GM23338 (cell line): ENCODE measurements around the gene ERCC3. TPM values are rescaled to one million over a fixed set of nuclear protein-coding genes. Genes with fewer than 3 reads are reported as not detected.

Experiments
- ATAC-seq: fragments of 200-7000 bp; cut with Tn5 transposase; 3 replicates; pipeline ENCODE4 v1.9.1; 2020
- DNase-seq: peaks from one replicate; pipeline ENCODE4 v3.0.0-alpha.2; 2015; ENCODE audit warnings: low spot score
- H2AFZ ChIP-seq: fragments of 200-600 bp; sonication (generic); 2 replicates; pipeline ENCODE4 v1.8.0; 2016; ENCODE audit warnings: antibody characterized with exemption, mild to moderate bottlenecking, moderate library complexity
- H3F3A ChIP-seq: fragments of 200-600 bp; sonication (generic); replicated peaks from 2 replicates; pipeline ENCODE4 v1.8.0; 2017; ENCODE audit warnings: antibody characterized with exemption, mixed run types, low read depth
- H3K27ac ChIP-seq: fragments of 200-600 bp; sonication (generic); 2 replicates; pipeline ENCODE4 v1.6.1; 2016; ENCODE audit warnings: low read depth
- H3K27me3 ChIP-seq: fragments of 200-600 bp; sonication (generic); 2 replicates; pipeline ENCODE4 v1.8.0; 2016; ENCODE audit warnings: mild to moderate bottlenecking, mixed run types, moderate library complexity; ENCODE audit not compliant: insufficient read depth
- H3K36me3 ChIP-seq: fragments of 200-600 bp; sonication (generic); 2 replicates; pipeline ENCODE4 v1.8.0; 2016; ENCODE audit warnings: mild to moderate bottlenecking; ENCODE audit not compliant: insufficient read depth
- H3K4me1 ChIP-seq: fragments of 200-600 bp; sonication (generic); 2 replicates; pipeline ENCODE4 v1.8.0; 2016; ENCODE audit warnings: mild to moderate bottlenecking, moderate library complexity; ENCODE audit not compliant: insufficient read depth
- H3K4me2 ChIP-seq: fragments of 200-600 bp; sonication (generic); 2 replicates; pipeline ENCODE4 v1.7.1; 2017; ENCODE audit warnings: mixed run types
- H3K4me3 ChIP-seq: fragments of 200-600 bp; sonication (generic); 2 replicates; pipeline ENCODE4 v1.6.1; 2016; ENCODE audit warnings: mixed run types
- H3K79me2 ChIP-seq: fragments of 200-600 bp; sonication (generic); replicated peaks from 2 replicates; pipeline ENCODE4 v1.8.0; 2017; ENCODE audit warnings: mild to moderate bottlenecking; ENCODE audit not compliant: insufficient read depth
- H3K9me2 ChIP-seq: fragments of 200-600 bp; sonication (generic); 2 replicates; pipeline ENCODE4 v1.8.0; 2017; ENCODE audit not compliant: insufficient read depth
- H4K20me1 ChIP-seq: fragments of 200-600 bp; sonication (generic); replicated peaks from 2 replicates; pipeline ENCODE4 v1.8.0; 2017; ENCODE audit warnings: mild to moderate bottlenecking; ENCODE audit not compliant: insufficient read depth
- H3K27ac Mint-ChIP-seq: 2 replicates; pipeline ENCODE4 v1.8.0; 2020; ENCODE audit warnings: inconsistent platforms, mild to moderate bottlenecking, moderate library complexity, mixed read lengths
- H3K27me3 Mint-ChIP-seq: 3 replicates; pipeline ENCODE4 v1.8.0; 2022; ENCODE audit warnings: low read depth, mild to moderate bottlenecking, moderate library complexity, mixed read lengths, inconsistent platforms; ENCODE audit not compliant: insufficient read depth, poor library complexity
- H3K36me3 Mint-ChIP-seq: 3 replicates; pipeline ENCODE4 v1.8.0; 2021; ENCODE audit warnings: low read depth, mild to moderate bottlenecking, inconsistent platforms, moderate library complexity, mixed read lengths
- H3K4me1 Mint-ChIP-seq: 3 replicates; pipeline ENCODE4 v1.8.0; 2020; ENCODE audit warnings: mild to moderate bottlenecking, inconsistent platforms, mixed read lengths
- H3K4me3 Mint-ChIP-seq: 3 replicates; pipeline ENCODE4 v1.8.0; 2021; ENCODE audit warnings: moderate library complexity, mild to moderate bottlenecking, inconsistent platforms, mixed read lengths
- H3K9me3 Mint-ChIP-seq: 3 replicates; pipeline ENCODE4 v1.8.0; 2020; ENCODE audit warnings: moderate library complexity, mild to moderate bottlenecking, inconsistent platforms, mixed read lengths
- CREB1 ChIP-seq: fragments of 250-450 bp; sonication (Bioruptor Pico); IDR thresholded peaks from 2 replicates; pipeline ENCODE4 v1.5.0; 2020; ENCODE audit warnings: low read depth, mild to moderate bottlenecking, moderate library complexity
- EZH2 ChIP-seq: fragments of 200-600 bp; sonication (generic); IDR thresholded peaks from one replicate; pipeline ENCODE4 v1.8.0; 2017; ENCODE audit warnings: antibody characterized with exemption, mild to moderate bottlenecking, low read depth; ENCODE audit not compliant: unreplicated experiment
- EZH2phosphoT487 ChIP-seq: fragments of 200-600 bp; sonication (generic); IDR thresholded peaks from one replicate; pipeline ENCODE4 v1.8.1; 2018; ENCODE audit warnings: antibody characterized with exemption; ENCODE audit not compliant: unreplicated experiment
- JUNB ChIP-seq: IDR thresholded peaks from one replicate; pipeline ENCODE4 v1.6.1; 2016; ENCODE audit warnings: antibody characterized with exemption; ENCODE audit not compliant: unreplicated experiment
- NANOG ChIP-seq: IDR thresholded peaks from 2 replicates; pipeline ENCODE4 v1.6.1; 2016; ENCODE audit warnings: antibody characterized with exemption, borderline replicate concordance
- POLR2AphosphoS5 ChIP-seq: IDR thresholded peaks from 2 replicates; pipeline ENCODE4 v1.6.1; 2016; ENCODE audit warnings: antibody characterized with exemption, low read depth
- STAT1 ChIP-seq: IDR thresholded peaks from one replicate; pipeline ENCODE4 v1.6.1; 2016; ENCODE audit warnings: antibody characterized with exemption; ENCODE audit not compliant: unreplicated experiment
- ZNF114 ChIP-seq: fragments of 250-450 bp; sonication (Bioruptor Pico); IDR thresholded peaks from 2 replicates; pipeline ENCODE4 v1.5.0; 2020; ENCODE audit warnings: mild to moderate bottlenecking, moderate library complexity
- ZNF331 ChIP-seq: fragments of 250-450 bp; sonication (Bioruptor Pico); IDR thresholded peaks from 2 replicates; pipeline ENCODE4 v1.5.0; 2020; ENCODE audit warnings: low read depth, mild to moderate bottlenecking, moderate library complexity
- polyA plus RNA-seq: library from polyadenylated mRNA; unstranded; fragments of >200 nt; fragmentation: Nextera tagmentation; extraction: Ambion mirVana; gene quantifications from 2 replicates; pipeline ENCODE4 v1.2.1, GENCODE V29; 2016
- total RNA-seq: library from RNA; depleted of rRNA; stranded (reverse); fragments of >200 nt; shearing (Covaris generic); gene quantifications from 2 replicates; pipeline ENCODE4 v1.2.3, GENCODE V29; 2014
- TF ChIP-seq, protein P1 (sequence below), 2 experiments: fragments of 200-600 bp in 1 of 2; sonication (generic) in 1 of 2; conservative IDR thresholded peaks; 2 replicates each; pipeline versions ENCODE4 v1.5.1 to v1.6.1; 2016 to 2017; ENCODE audit warnings: antibody characterized with exemption in 2 of 2, low read depth in 2 of 2, mild to moderate bottlenecking in 2 of 2, moderate library complexity in 1 of 2
- TF ChIP-seq, protein P2 (sequence below): IDR thresholded peaks from one replicate; pipeline ENCODE4 v1.6.1; 2018; ENCODE audit warnings: antibody characterized with exemption; ENCODE audit not compliant: unreplicated experiment
- TF ChIP-seq, protein P3 (sequence below): fragments of 250-450 bp; sonication (Bioruptor Pico); IDR thresholded peaks from 2 replicates; pipeline ENCODE4 v1.5.0; 2020; ENCODE audit warnings: mild to moderate bottlenecking, moderate library complexity
- TF ChIP-seq, protein P4 (sequence below): IDR thresholded peaks from 2 replicates; pipeline ENCODE4 v1.6.1; 2016; ENCODE audit warnings: antibody characterized with exemption

Gene ERCC3
- total and polyA plus RNA-seq, 2 experiments from 2014 or later = 35.1 to 62.7 TPM

DNA sequence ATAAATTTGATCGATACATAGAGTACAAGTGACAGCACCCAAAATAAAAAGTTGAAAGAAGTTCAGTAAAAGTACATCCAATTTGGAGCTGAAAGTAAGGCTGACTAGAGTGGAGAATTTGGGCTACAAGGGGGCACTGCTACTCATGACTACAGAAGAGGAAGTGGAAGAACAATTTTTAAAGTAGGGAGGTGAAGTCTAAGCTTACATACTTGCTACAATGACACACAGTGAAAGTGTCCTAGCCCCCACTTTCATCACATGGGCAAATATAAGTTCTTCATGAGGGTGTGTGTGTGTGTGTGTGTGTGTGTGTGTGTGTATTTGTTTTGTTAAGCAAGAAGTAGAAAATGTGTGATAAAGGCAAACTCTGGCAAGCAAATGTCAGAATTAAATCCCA, 48.2 kb upstream of the ERCC3 start:
- no peaks in the 10 kb centered on the region for H4K20me1 ChIP-seq
- Mint-ChIP-seq H3K27ac (no peak overlapping the region), H3K27me3 (no peaks in the 10 kb centered on the region), H3K4me3 (no peak overlapping the region), H3K36me3 (peaks cover 4% of the 10 kb centered on the region; the same call in 2 of the 3 replicates), H3K9me3 (no peaks in the 10 kb centered on the region), H3K4me1 (peaks cover 2% of the 10 kb centered on the region; the same call in 1 of the 3 replicates)
- DNase-seq (no peak), ATAC-seq (no peak)
- no peaks in the 10 kb centered on the region for H3K4me1 ChIP-seq
- H3K79me2 ChIP-seq = peaks cover 32% of the 10 kb centered on the region
- no peak overlapping the region for H3K4me2 ChIP-seq
- H3K27me3 ChIP-seq = no peaks in the 10 kb centered on the region
- no peaks in the 10 kb centered on the region for H3K9me2 ChIP-seq
- no peaks in the 10 kb centered on the region for H3F3A ChIP-seq
- H2AFZ ChIP-seq = no peak overlapping the region
- TF ChIP-seq CREB1 (CRISPR knock-in tag) (no peak), POLR2AphosphoS5 (no peak), ZNF114 (CRISPR knock-in tag) (no peak), EZH2phosphoT487 (no peak), ZNF331 (CRISPR knock-in tag) (no peak), NANOG (no peak), JUNB (no peak), STAT1 (no peak), EZH2 (no peak)
- TF ChIP-seq, protein P1, sequence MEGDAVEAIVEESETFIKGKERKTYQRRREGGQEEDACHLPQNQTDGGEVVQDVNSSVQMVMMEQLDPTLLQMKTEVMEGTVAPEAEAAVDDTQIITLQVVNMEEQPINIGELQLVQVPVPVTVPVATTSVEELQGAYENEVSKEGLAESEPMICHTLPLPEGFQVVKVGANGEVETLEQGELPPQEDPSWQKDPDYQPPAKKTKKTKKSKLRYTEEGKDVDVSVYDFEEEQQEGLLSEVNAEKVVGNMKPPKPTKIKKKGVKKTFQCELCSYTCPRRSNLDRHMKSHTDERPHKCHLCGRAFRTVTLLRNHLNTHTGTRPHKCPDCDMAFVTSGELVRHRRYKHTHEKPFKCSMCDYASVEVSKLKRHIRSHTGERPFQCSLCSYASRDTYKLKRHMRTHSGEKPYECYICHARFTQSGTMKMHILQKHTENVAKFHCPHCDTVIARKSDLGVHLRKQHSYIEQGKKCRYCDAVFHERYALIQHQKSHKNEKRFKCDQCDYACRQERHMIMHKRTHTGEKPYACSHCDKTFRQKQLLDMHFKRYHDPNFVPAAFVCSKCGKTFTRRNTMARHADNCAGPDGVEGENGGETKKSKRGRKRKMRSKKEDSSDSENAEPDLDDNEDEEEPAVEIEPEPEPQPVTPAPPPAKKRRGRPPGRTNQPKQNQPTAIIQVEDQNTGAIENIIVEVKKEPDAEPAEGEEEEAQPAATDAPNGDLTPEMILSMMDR (conservative IDR thresholded peaks at IDR 0.05; ENCODE audit: low read depth in 2 of 2) = no peak
- TF ChIP-seq, protein P2, sequence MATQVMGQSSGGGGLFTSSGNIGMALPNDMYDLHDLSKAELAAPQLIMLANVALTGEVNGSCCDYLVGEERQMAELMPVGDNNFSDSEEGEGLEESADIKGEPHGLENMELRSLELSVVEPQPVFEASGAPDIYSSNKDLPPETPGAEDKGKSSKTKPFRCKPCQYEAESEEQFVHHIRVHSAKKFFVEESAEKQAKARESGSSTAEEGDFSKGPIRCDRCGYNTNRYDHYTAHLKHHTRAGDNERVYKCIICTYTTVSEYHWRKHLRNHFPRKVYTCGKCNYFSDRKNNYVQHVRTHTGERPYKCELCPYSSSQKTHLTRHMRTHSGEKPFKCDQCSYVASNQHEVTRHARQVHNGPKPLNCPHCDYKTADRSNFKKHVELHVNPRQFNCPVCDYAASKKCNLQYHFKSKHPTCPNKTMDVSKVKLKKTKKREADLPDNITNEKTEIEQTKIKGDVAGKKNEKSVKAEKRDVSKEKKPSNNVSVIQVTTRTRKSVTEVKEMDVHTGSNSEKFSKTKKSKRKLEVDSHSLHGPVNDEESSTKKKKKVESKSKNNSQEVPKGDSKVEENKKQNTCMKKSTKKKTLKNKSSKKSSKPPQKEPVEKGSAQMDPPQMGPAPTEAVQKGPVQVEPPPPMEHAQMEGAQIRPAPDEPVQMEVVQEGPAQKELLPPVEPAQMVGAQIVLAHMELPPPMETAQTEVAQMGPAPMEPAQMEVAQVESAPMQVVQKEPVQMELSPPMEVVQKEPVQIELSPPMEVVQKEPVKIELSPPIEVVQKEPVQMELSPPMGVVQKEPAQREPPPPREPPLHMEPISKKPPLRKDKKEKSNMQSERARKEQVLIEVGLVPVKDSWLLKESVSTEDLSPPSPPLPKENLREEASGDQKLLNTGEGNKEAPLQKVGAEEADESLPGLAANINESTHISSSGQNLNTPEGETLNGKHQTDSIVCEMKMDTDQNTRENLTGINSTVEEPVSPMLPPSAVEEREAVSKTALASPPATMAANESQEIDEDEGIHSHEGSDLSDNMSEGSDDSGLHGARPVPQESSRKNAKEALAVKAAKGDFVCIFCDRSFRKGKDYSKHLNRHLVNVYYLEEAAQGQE = no peak
- TF ChIP-seq, protein P3, sequence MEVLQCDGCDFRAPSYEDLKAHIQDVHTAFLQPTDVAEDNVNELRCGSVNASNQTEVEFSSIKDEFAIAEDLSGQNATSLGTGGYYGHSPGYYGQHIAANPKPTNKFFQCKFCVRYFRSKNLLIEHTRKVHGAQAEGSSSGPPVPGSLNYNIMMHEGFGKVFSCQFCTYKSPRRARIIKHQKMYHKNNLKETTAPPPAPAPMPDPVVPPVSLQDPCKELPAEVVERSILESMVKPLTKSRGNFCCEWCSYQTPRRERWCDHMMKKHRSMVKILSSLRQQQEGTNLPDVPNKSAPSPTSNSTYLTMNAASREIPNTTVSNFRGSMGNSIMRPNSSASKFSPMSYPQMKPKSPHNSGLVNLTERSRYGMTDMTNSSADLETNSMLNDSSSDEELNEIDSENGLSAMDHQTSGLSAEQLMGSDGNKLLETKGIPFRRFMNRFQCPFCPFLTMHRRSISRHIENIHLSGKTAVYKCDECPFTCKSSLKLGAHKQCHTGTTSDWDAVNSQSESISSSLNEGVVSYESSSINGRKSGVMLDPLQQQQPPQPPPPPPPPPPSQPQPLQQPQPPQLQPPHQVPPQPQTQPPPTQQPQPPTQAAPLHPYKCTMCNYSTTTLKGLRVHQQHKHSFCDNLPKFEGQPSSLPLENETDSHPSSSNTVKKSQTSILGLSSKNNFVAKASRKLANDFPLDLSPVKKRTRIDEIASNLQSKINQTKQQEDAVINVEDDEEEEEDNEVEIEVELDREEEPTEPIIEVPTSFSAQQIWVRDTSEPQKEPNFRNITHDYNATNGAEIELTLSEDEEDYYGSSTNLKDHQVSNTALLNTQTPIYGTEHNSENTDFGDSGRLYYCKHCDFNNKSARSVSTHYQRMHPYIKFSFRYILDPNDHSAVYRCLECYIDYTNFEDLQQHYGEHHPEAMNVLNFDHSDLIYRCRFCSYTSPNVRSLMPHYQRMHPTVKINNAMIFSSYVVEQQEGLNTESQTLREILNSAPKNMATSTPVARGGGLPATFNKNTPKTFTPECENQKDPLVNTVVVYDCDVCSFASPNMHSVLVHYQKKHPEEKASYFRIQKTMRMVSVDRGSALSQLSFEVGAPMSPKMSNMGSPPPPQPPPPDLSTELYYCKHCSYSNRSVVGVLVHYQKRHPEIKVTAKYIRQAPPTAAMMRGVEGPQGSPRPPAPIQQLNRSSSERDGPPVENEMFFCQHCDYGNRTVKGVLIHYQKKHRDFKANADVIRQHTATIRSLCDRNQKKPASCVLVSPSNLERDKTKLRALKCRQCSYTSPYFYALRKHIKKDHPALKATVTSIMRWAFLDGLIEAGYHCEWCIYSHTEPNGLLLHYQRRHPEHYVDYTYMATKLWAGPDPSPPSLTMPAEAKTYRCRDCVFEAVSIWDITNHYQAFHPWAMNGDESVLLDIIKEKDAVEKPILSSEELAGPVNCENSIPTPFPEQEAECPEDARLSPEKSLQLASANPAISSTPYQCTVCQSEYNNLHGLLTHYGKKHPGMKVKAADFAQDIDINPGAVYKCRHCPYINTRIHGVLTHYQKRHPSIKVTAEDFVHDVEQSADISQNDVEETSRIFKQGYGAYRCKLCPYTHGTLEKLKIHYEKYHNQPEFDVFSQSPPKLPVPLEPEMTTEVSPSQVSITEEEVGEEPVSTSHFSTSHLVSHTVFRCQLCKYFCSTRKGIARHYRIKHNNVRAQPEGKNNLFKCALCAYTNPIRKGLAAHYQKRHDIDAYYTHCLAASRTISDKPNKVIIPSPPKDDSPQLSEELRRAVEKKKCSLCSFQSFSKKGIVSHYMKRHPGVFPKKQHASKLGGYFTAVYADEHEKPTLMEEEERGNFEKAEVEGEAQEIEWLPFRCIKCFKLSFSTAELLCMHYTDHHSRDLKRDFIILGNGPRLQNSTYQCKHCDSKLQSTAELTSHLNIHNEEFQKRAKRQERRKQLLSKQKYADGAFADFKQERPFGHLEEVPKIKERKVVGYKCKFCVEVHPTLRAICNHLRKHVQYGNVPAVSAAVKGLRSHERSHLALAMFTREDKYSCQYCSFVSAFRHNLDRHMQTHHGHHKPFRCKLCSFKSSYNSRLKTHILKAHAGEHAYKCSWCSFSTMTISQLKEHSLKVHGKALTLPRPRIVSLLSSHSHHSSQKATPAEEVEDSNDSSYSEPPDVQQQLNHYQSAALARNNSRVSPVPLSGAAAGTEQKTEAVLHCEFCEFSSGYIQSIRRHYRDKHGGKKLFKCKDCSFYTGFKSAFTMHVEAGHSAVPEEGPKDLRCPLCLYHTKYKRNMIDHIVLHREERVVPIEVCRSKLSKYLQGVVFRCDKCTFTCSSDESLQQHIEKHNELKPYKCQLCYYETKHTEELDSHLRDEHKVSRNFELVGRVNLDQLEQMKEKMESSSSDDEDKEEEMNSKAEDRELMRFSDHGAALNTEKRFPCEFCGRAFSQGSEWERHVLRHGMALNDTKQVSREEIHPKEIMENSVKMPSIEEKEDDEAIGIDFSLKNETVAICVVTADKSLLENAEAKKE (CRISPR knock-in tag) = no peak
- TF ChIP-seq, protein P4, sequence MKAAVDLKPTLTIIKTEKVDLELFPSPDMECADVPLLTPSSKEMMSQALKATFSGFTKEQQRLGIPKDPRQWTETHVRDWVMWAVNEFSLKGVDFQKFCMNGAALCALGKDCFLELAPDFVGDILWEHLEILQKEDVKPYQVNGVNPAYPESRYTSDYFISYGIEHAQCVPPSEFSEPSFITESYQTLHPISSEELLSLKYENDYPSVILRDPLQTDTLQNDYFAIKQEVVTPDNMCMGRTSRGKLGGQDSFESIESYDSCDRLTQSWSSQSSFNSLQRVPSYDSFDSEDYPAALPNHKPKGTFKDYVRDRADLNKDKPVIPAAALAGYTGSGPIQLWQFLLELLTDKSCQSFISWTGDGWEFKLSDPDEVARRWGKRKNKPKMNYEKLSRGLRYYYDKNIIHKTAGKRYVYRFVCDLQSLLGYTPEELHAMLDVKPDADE = no peak
- no peak overlapping the region for H3K4me3 ChIP-seq
- H3K27ac ChIP-seq = no peak overlapping the region
- H3K36me3 ChIP-seq = no peaks in the 10 kb centered on the region
